ENCODE measurements around the gene CAPN11. TPM values are rescaled to one million over a fixed set of nuclear protein-coding genes. Genes with fewer than 3 reads are reported as not detected.

CAPN11 gene
- total and polyA plus RNA-seq, 10 of the 15 experiments (the other 5 are each of a cell fraction or from before 2014, with no cell fraction given): 0.05 to 0.44 (median 0.31) TPM

DNA sequence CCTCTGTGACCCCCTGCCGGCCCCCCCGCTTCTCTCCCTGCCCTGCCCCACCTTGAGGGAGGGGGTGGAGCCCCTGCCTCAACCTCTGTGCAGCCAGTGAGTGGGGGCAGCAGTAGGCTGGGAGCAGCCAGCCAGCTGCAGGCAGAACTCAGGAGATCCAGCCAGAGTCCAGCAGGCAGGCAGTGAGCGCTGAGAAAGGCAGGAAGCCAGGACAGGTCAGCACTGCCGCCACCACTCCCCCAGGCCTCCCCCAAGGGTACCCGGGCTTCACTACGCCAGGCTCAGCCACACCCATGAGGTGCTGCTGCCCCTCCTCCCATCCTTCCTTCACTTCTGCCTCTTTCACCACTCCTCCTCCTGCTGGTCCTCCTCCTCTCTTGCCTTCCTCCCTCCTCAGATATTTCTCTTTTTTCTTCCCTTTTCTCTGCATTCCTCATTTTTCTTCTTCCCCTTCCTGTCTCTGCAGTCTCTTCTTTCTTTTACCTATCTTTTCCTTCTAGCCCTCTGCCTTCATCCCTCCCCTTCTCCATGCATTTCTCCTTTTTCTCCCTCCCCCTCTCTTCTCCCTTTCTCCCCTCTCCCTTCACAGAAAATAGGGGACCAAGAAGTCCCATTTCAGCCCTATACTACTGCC, 19.8 kb upstream of the CAPN11 start:
- H3K4me2 ChIP-seq (ENCODE audit: control insufficient read depth, insufficient read depth): no peak overlapping the region

More for the DNA sequence above, 19.8 kb upstream of the CAPN11 start:
- no peak for FAIRE-seq
- Histone ChIP-seq H3K27me3 (replicated peaks in 1 of 2; ENCODE audit: control insufficient read depth in 2 of 2, insufficient read depth in 2 of 2, low read length in 1 of 2) (no peaks in the 10 kb centered on the region), H3K4me3 (no peak overlapping the region), H3K79me2 (ENCODE audit: control insufficient read depth, insufficient read depth, low read length) (no peaks in the 10 kb centered on the region), H3K4me1 (ENCODE audit: control insufficient read depth, insufficient read depth, low read length) (no peaks in the 10 kb centered on the region), H3K27ac (ENCODE audit: control insufficient read depth, insufficient read depth) (no peak overlapping the region), H3K9me3 (replicated peaks; ENCODE audit: control insufficient read depth, insufficient read depth, low read length) (no peaks in the 10 kb centered on the region), H3K36me3 (ENCODE audit: control insufficient read depth in 2 of 2, insufficient read depth in 2 of 2, low read length in 1 of 2) (no peaks in the 10 kb centered on the region; a peak in 1 of 4 replicates), H4K20me1 (ENCODE audit: control insufficient read depth, insufficient read depth) (no peaks in the 10 kb centered on the region), H2AFZ (ENCODE audit: control insufficient read depth, low read depth, low read length) (no peak overlapping the region), H3K9ac (ENCODE audit: control insufficient read depth, insufficient read depth, low read length) (no peak overlapping the region)
- ChIA-PET POLR2A (interaction anchor here (1.0 kb wide), 1 partner anchor 14 kb away, joined by 3 read pairs; no protein-coding TSS in a partner anchor), CTCF (interaction anchor here (1.0 to 1.1 kb wide), 2 partner anchors 14 to 42 kb away, joined by 3 read pairs; no protein-coding TSS in a partner anchor), RAD21 (ENCODE audit: unreplicated experiment) (interaction anchor here (1.6 kb wide), 1 partner anchor 42 kb away, joined by 3 read pairs; no protein-coding TSS in a partner anchor), SMC1A (ENCODE audit: uncharacterized antibody, unreplicated experiment) (no interaction called here)
- BruUV-seq (replicated peaks): no TSS peak
- ATAC-seq: no peak
- intact Hi-C loops (cut with micrococcal nuclease; ENCODE audit: unreplicated experiment) (no loop called here), in situ Hi-C loops (cut with MboI) (no loop called here)
- DNase-seq (ENCODE audit: low read depth, low spot score): no peak
- 87% methylated on average over 4 of the region's 6 CpGs for WGBS (ENCODE audit: insufficient coverage, insufficient replicate concordance, low lambda C conversion rate, missing lambda C conversion rate)
- TF ChIP-seq, protein P1, sequence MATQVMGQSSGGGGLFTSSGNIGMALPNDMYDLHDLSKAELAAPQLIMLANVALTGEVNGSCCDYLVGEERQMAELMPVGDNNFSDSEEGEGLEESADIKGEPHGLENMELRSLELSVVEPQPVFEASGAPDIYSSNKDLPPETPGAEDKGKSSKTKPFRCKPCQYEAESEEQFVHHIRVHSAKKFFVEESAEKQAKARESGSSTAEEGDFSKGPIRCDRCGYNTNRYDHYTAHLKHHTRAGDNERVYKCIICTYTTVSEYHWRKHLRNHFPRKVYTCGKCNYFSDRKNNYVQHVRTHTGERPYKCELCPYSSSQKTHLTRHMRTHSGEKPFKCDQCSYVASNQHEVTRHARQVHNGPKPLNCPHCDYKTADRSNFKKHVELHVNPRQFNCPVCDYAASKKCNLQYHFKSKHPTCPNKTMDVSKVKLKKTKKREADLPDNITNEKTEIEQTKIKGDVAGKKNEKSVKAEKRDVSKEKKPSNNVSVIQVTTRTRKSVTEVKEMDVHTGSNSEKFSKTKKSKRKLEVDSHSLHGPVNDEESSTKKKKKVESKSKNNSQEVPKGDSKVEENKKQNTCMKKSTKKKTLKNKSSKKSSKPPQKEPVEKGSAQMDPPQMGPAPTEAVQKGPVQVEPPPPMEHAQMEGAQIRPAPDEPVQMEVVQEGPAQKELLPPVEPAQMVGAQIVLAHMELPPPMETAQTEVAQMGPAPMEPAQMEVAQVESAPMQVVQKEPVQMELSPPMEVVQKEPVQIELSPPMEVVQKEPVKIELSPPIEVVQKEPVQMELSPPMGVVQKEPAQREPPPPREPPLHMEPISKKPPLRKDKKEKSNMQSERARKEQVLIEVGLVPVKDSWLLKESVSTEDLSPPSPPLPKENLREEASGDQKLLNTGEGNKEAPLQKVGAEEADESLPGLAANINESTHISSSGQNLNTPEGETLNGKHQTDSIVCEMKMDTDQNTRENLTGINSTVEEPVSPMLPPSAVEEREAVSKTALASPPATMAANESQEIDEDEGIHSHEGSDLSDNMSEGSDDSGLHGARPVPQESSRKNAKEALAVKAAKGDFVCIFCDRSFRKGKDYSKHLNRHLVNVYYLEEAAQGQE (IDR thresholded peaks at IDR 0.05; ENCODE audit: low read depth, low read length): no peak
- TF ChIP-seq BRCA1 (IDR thresholded peaks at IDR 0.05; ENCODE audit: low read depth, low read length): no peak
- no peak for TF ChIP-seq CHD2 (IDR thresholded peaks at IDR 0.05; ENCODE audit: borderline replicate concordance, low read depth, low read length)
- TF ChIP-seq, protein P2, sequence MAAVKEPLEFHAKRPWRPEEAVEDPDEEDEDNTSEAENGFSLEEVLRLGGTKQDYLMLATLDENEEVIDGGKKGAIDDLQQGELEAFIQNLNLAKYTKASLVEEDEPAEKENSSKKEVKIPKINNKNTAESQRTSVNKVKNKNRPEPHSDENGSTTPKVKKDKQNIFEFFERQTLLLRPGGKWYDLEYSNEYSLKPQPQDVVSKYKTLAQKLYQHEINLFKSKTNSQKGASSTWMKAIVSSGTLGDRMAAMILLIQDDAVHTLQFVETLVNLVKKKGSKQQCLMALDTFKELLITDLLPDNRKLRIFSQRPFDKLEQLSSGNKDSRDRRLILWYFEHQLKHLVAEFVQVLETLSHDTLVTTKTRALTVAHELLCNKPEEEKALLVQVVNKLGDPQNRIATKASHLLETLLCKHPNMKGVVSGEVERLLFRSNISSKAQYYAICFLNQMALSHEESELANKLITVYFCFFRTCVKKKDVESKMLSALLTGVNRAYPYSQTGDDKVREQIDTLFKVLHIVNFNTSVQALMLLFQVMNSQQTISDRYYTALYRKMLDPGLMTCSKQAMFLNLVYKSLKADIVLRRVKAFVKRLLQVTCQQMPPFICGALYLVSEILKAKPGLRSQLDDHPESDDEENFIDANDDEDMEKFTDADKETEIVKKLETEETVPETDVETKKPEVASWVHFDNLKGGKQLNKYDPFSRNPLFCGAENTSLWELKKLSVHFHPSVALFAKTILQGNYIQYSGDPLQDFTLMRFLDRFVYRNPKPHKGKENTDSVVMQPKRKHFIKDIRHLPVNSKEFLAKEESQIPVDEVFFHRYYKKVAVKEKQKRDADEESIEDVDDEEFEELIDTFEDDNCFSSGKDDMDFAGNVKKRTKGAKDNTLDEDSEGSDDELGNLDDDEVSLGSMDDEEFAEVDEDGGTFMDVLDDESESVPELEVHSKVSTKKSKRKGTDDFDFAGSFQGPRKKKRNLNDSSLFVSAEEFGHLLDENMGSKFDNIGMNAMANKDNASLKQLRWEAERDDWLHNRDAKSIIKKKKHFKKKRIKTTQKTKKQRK (IDR thresholded peaks at IDR 0.05; ENCODE audit: low read depth, low read length): no peak
- TF ChIP-seq ZNF622 (IDR thresholded peaks at IDR 0.05): no peak

Measured in GM12878 (cell line).